Stomach (tissue), 4 donors: ENCODE results near the gene TMEM217.

Source experiments
- CTCF ChIP-seq, 7 experiments: fragments of 450-650 bp in 4 of 7; fragments of 200-600 bp in 3 of 7; sonication (generic) in 3 of 7; IDR thresholded peaks; one replicate each; pipeline ENCODE4 v1.5.1; 2016 to 2019; ENCODE audit warnings: antibody characterized with exemption in 7 of 7, control low read depth in 2 of 7, mild to moderate bottlenecking in 1 of 7
- POLR2AphosphoS5 ChIP-seq, 3 donors: sonication (generic); formaldehyde crosslinking; IDR thresholded peaks; one replicate each; pipeline ENCODE4 v1.6.1; 2016; ENCODE audit warnings: antibody characterized with exemption in 3 of 3

GRCh38 chr6:37218061-37218460 lies 39.9 kb downstream of the TMEM217 start:
- TF ChIP-seq POLR2AphosphoS5 (IDR thresholded peaks at IDR 0.05) (no peak), CTCF (IDR thresholded peaks at IDR 0.05) (no peak)
